CD4-positive, CD25-positive, alpha-beta regulatory T cell (primary cell): ENCODE results near the gene MATCAP1. TPM values are rescaled to one million over a fixed set of nuclear protein-coding genes. Genes with fewer than 3 reads are reported as not detected.

Experiments
- ATAC-seq, 2 donors: fragments of 150-1000 bp; cut with Tn5 transposase; one replicate each; pipeline ENCODE4 v1.10.0; 2021; ENCODE audit warnings: low read depth in 2 of 2, moderate number of reproducible peaks in 2 of 2, moderate library complexity in 1 of 2
- DNase-seq, 3 donors: peaks; one replicate each; pipeline versions ENCODE4 v3.0.0 to v3.0.0-alpha.2; 2012 to 2022; ENCODE audit warnings: mixed read lengths in 1 of 3
- H3K27ac ChIP-seq: one replicate; pipeline ENCODE4 v1.7.0; 2013; ENCODE audit warnings: mild to moderate bottlenecking, low read length; ENCODE audit not compliant: insufficient read depth, poor library complexity, severe bottlenecking
- H3K27me3 ChIP-seq: one replicate; pipeline ENCODE4 v1.7.0; 2013; ENCODE audit warnings: low read length; ENCODE audit not compliant: control insufficient read depth, insufficient read depth
- H3K36me3 ChIP-seq: one replicate; pipeline ENCODE4 v1.7.0; 2013; ENCODE audit warnings: mild to moderate bottlenecking, low read length, moderate library complexity; ENCODE audit not compliant: control insufficient read depth, insufficient read depth
- H3K4me1 ChIP-seq: 2 replicates; pipeline ENCODE4 v1.7.0; 2013; ENCODE audit warnings: mild to moderate bottlenecking, low read length; ENCODE audit not compliant: insufficient read depth, control insufficient read depth, poor library complexity, severe bottlenecking
- H3K4me3 ChIP-seq: one replicate; pipeline ENCODE4 v1.7.0; 2013; ENCODE audit warnings: low read depth, mild to moderate bottlenecking, low read length, moderate library complexity
- H3K9me3 ChIP-seq, 2 experiments: 1 replicate in 1 of 2; 2 replicates in 1 of 2; pipeline ENCODE4 v1.7.0; 2013; ENCODE audit warnings: low read length in 2 of 2, mild to moderate bottlenecking in 1 of 2, moderate library complexity in 1 of 2; ENCODE audit not compliant: control insufficient read depth in 2 of 2
- H3K27ac Mint-ChIP-seq, 3 donors: one replicate each; pipeline ENCODE4 v1.8.0; 2020 to 2022; ENCODE audit warnings: mild to moderate bottlenecking in 3 of 3, mixed read lengths in 3 of 3, moderate library complexity in 2 of 3
- H3K27me3 Mint-ChIP-seq: one replicate; pipeline ENCODE4 v1.8.0; 2022; ENCODE audit warnings: mild to moderate bottlenecking, mixed read lengths
- H3K36me3 Mint-ChIP-seq: one replicate; pipeline ENCODE4 v1.8.0; 2020; ENCODE audit warnings: mixed read lengths
- H3K4me1 Mint-ChIP-seq, 4 donors: one replicate each; pipeline ENCODE4 v1.8.0; 2020 to 2022; ENCODE audit warnings: mixed read lengths in 4 of 4, mild to moderate bottlenecking in 1 of 4
- H3K4me3 Mint-ChIP-seq, 4 donors: one replicate each; pipeline ENCODE4 v1.8.0; 2020 to 2022; ENCODE audit warnings: mild to moderate bottlenecking in 4 of 4, mixed read lengths in 4 of 4, moderate library complexity in 3 of 4
- H3K9me3 Mint-ChIP-seq, 7 donors: one replicate each; pipeline ENCODE4 v1.8.0; 2020 to 2022; ENCODE audit warnings: mixed read lengths in 7 of 7, mild to moderate bottlenecking in 3 of 7, moderate library complexity in 2 of 7
- polyA plus RNA-seq, 4 donors: library from polyadenylated mRNA; unstranded; fragments of 300-500 nt; fragmentation: Illumina TruSeq; gene quantifications; one replicate each; pipeline ENCODE4 v1.2.3, GENCODE V29; 2021
- total RNA-seq: library from RNA; stranded (reverse); gene quantifications from one replicate; pipeline ENCODE4 v1.2.3, GENCODE V29; 2022

MATCAP1 gene
- total RNA-seq (19.6 TPM), polyA plus RNA-seq (under 1 TPM in 1 of 4 donors, not detected in 3; 0.80 TPM)

DNA sequence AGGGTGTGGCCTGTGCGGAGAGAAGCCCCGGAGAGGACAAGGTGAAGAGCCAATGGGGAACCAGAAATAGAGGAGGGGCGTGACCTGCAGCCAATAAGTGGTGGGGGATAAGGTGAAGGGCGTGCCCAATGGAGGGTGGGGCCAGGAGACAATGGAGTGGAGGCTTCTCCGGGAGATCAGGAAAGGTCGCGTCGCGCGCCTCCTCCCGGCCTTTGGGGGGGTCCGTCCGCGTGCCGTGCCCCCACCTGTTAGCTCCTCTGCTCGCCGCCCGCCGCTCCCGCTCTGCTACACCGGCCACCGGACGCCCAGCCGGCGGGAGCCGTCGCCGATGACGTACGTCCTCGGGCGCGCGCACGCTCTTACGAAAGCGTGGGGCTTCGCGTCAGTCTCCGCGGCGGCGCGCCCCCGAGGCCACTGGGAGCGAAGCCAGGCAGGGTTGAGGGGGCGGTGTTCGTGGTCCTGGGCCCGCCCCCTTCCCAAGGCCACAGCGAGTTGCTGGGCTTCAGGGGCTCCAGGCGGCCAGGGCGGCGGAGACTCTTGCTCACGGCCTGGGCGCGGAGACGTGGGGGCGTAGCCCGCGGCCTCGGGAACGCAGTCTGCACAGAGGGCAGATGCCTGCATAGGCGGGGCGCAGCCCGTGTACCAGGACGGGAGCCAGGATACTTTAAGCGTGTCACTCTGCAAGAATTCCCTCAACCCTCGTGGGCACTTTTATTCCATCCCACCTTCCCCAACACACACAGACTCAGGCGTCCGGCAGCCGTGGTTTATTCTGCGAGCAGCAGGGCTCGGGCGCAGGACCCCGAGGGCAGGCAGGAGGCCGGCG lies at the start of gene MATCAP1:
MATCAP1 (minus strand) TSS at position 337 of the 826 bp plus-strand sequence. CDS start 3,353 bp downstream, outside the sequence.
- H3K4me3 Mint-ChIP-seq = peak within 1 kb of the TSS in 3 of 4 donors; percentile 88 to 94 (median 92)
- H3K27ac Mint-ChIP-seq = peak within 1 kb of the TSS in 1 of 3 donors; percentile 74
- peaks cover 10% of the 10 kb centered on the region for H3K27me3 Mint-ChIP-seq

DNA sequence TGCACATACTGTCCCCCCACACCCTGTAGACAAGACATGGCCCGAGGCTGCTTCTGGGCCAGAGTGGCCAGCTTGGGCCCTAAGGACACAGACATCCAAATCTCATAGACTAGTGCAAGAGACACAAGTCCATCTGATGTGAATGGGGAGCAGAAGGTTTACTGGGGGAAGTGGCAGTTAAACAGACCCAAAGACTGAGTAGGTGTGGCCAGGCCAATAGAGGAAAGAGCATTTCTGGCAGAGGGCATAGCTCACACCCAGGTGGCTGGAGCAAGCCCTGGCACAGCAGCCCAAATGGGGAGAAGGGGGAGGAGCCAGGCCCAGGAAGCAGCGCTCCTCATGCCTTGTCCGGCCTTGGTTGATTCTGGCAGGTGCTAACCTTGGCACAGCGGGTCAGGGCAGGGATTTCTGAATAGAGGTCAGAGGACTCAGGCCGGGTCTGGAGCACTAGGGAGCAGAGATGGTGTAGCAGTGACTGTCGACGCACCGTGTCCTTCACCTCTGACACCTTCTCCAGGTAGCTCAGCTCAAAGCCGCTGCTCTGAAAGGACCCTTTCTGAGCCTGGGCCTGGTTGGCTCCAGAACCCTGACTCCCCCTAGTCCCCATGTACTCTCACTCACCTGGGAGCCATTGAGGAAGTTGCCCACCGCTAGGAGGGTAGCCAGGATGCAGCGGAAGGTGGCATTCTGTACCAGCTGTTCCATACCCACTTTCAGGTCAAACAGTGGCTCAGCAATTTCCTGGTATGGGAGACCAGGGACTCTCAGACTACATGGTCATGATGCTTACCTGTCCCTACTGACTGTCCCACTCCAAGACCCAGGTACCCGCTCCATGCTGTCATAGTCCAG lies 47.3 kb upstream of the MATCAP1 start:
- H3K4me1 Mint-ChIP-seq = peaks cover 0 to 25% (median 10%) of the 10 kb centered on the region in 4 donors
- H3K36me3 ChIP-seq = peaks cover 49% of the 10 kb centered on the region
- ATAC-seq (no peak), DNase-seq (no peak)
- no peaks in the 10 kb centered on the region for H3K9me3 ChIP-seq
- H3K4me3 ChIP-seq = no peak overlapping the region
- H3K4me3 Mint-ChIP-seq = peak overlapping the region in 2 of 4 donors; percentile 22 to 58
- H3K27ac Mint-ChIP-seq = peak overlapping the region in 1 of 3 donors; percentile 37
- H3K27ac ChIP-seq = no peak overlapping the region
- no peaks in the 10 kb centered on the region for H3K9me3 Mint-ChIP-seq
- no peaks in the 10 kb centered on the region for H3K27me3 ChIP-seq
- no peaks in the 10 kb centered on the region for H3K27me3 Mint-ChIP-seq
- H3K36me3 Mint-ChIP-seq = peaks cover 15% of the 10 kb centered on the region
- peaks cover 18% of the 10 kb centered on the region for H3K4me1 ChIP-seq

More for the DNA sequence above, at the start of gene MATCAP1:
- H3K4me1 Mint-ChIP-seq = peaks cover 4 to 18% (median 9%) of the 10 kb centered on the region in 4 donors
- Histone ChIP-seq H3K36me3 (no peaks in the 10 kb centered on the region), H3K27ac (peak within 1 kb of the TSS; percentile 94), H3K9me3 (no peaks in the 10 kb centered on the region), H3K27me3 (peaks cover 3% of the 10 kb centered on the region), H3K4me1 (peaks cover 19% of the 10 kb centered on the region), H3K4me3 (peak within 1 kb of the TSS; percentile 77)
- DNase-seq (peak; percentile 92 to 99 (median 96)), ATAC-seq (peak; percentile 94 to 95)
- H3K9me3 Mint-ChIP-seq = no peaks in the 10 kb centered on the region
- no peaks in the 10 kb centered on the region for H3K36me3 Mint-ChIP-seq

DNA sequence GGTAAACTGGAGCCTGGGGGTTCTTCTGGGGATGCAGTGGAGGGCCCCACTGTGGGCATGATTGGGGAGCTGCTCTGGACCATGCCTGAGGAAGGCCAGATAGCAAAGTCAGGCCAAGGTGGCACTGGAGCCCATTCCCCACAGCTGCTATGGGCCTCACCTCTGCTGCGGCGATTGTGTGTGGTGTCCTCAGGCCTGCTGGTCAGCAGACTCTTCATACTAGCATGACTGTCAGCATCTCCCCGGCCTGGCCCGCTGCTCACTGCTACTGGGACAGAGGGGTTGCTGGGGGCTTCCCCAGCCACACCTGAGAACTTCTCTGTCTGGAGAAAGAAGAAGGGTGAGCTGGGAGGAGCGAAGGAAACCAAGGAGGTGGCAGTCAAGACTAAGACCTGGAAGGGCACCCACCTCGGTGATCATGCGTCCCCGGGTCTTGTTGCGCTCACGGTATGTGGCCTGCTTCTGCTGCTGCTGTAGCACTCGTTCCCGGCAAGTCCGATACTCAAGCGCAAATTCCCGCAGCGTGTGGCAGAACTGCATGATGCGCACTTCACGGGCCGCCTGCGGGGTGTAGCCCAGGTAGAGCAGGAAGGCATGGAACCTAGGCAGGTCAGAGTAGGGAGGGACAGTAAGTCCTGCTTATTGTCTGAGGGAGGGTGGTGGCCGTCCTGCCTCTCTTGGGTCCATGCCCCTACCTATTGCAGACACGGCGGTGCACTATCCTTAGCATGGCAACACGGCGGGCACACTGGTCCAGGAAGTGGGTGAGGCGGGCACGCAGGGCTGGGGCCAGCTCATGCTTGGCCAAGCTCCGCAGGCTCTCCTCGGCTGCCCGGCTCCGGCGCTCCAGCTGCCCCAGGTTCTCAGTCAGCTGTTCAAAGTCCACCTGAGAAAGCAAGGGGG lies 46.4 kb upstream of the MATCAP1 start:
- H3K27me3 Mint-ChIP-seq = no peaks in the 10 kb centered on the region
- H3K27me3 ChIP-seq = no peaks in the 10 kb centered on the region
- H3K4me1 ChIP-seq = peaks cover 19% of the 10 kb centered on the region
- peaks cover 49% of the 10 kb centered on the region for H3K36me3 ChIP-seq
- H3K4me1 Mint-ChIP-seq = peaks cover under 1 to 34% (median 15%) of the 10 kb centered on the region in 4 donors
- no peak for DNase-seq
- no peaks in the 10 kb centered on the region for H3K9me3 Mint-ChIP-seq
- H3K9me3 ChIP-seq = no peaks in the 10 kb centered on the region
- H3K27ac Mint-ChIP-seq = peak overlapping the region in 1 of 3 donors; percentile 63
- H3K27ac ChIP-seq = no peak overlapping the region
- no peak overlapping the region for H3K4me3 ChIP-seq
- H3K36me3 Mint-ChIP-seq = peaks cover 14% of the 10 kb centered on the region
- H3K4me3 Mint-ChIP-seq = peak overlapping the region in 3 of 4 donors; percentile 38 to 98 (median 58)
- no peak for ATAC-seq

DNA sequence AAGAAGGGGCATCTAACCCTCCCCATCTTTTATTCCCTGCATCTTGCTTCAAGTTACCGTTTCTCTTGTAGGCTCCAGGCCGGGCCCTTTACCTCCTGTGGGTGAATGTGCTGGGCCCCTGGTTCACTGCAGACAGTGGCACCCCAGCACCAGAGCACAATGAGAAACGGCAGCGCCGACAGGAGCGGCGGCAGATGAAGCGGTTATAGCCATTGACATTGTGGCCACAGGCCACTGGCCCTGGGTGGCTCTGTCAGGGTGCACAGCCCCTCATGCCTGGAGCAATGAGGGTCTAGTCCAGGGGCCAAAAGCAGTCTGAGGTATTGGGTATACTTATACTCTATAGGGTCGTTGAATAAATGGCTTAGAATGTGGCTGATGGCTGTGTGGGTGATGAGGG lies 45.1 kb upstream of the MATCAP1 start:
- H3K4me3 ChIP-seq = no peak overlapping the region
- H3K36me3 ChIP-seq = peaks cover 38% of the 10 kb centered on the region
- peak overlapping the region; percentile 59 to 99 (median 98) for H3K4me3 Mint-ChIP-seq
- H3K27me3 ChIP-seq = no peaks in the 10 kb centered on the region
- H3K27ac Mint-ChIP-seq = no peak overlapping the region
- H3K27ac ChIP-seq = no peak overlapping the region
- H3K27me3 Mint-ChIP-seq = no peaks in the 10 kb centered on the region
- DNase-seq = no peak
- peaks cover 14% of the 10 kb centered on the region for H3K36me3 Mint-ChIP-seq
- H3K4me1 ChIP-seq = peaks cover 19% of the 10 kb centered on the region
- H3K9me3 ChIP-seq = no peaks in the 10 kb centered on the region
- H3K4me1 Mint-ChIP-seq = peaks cover 8 to 46% (median 19%) of the 10 kb centered on the region in 4 donors
- ATAC-seq = no peak
- H3K9me3 Mint-ChIP-seq = no peaks in the 10 kb centered on the region

GRCh38 chr16:67228034-67228785 lies 44.4 kb upstream of the MATCAP1 start:
- no peaks in the 10 kb centered on the region for H3K9me3 ChIP-seq
- H3K27ac ChIP-seq = peak overlapping the region; percentile 78
- no peak for ATAC-seq
- H3K36me3 Mint-ChIP-seq = peaks cover 11% of the 10 kb centered on the region
- H3K27me3 ChIP-seq = no peaks in the 10 kb centered on the region
- no peaks in the 10 kb centered on the region for H3K9me3 Mint-ChIP-seq
- peaks cover 37% of the 10 kb centered on the region for H3K36me3 ChIP-seq
- peaks cover 8 to 49% (median 24%) of the 10 kb centered on the region in 4 donors for H3K4me1 Mint-ChIP-seq
- H3K4me3 ChIP-seq = peak overlapping the region; percentile 87
- H3K27ac Mint-ChIP-seq = peak overlapping the region in 2 of 3 donors; percentile 69 to 97
- no peak for DNase-seq
- H3K27me3 Mint-ChIP-seq = no peaks in the 10 kb centered on the region
- H3K4me1 ChIP-seq = peaks cover 19% of the 10 kb centered on the region
- H3K4me3 Mint-ChIP-seq = peak overlapping the region; percentile 98 to 99 (median 98)

GRCh38 chr16:67227567-67227921 lies 43.8 kb upstream of the MATCAP1 start:
- H3K4me3 Mint-ChIP-seq = peak overlapping the region; percentile 98 to 99 (median 98)
- peak overlapping the region in 2 of 3 donors; percentile 97 to 98 for H3K27ac Mint-ChIP-seq
- peaks cover 11% of the 10 kb centered on the region for H3K36me3 Mint-ChIP-seq
- Histone ChIP-seq H3K4me1 (peaks cover 19% of the 10 kb centered on the region), H3K36me3 (peaks cover 37% of the 10 kb centered on the region), H3K27me3 (no peaks in the 10 kb centered on the region), H3K4me3 (peak overlapping the region; percentile 87), H3K27ac (peak overlapping the region; percentile 78), H3K9me3 (no peaks in the 10 kb centered on the region)
- no peaks in the 10 kb centered on the region for H3K27me3 Mint-ChIP-seq
- H3K9me3 Mint-ChIP-seq = no peaks in the 10 kb centered on the region
- H3K4me1 Mint-ChIP-seq = peaks cover 8 to 49% (median 26%) of the 10 kb centered on the region in 4 donors
- DNase-seq (no peak), ATAC-seq (no peak)
